ENCODE results near the gene VPS36.

- TF ChIP-seq GATA2 (IDR thresholded peaks at IDR 0.05; ENCODE audit: low read depth, low read length) (no peak), GATA3 (IDR thresholded peaks at IDR 0.05; ENCODE audit: low read depth, low read length) (no peak)
These were observed 3.1 kb downstream of the VPS36 start for GRCh38 chr13:52447354-52447753.

Data from SH-SY5Y (cell line).